Measurements from ENCODE around the gene COL23A1.

- TF ChIP-seq, protein P1, sequence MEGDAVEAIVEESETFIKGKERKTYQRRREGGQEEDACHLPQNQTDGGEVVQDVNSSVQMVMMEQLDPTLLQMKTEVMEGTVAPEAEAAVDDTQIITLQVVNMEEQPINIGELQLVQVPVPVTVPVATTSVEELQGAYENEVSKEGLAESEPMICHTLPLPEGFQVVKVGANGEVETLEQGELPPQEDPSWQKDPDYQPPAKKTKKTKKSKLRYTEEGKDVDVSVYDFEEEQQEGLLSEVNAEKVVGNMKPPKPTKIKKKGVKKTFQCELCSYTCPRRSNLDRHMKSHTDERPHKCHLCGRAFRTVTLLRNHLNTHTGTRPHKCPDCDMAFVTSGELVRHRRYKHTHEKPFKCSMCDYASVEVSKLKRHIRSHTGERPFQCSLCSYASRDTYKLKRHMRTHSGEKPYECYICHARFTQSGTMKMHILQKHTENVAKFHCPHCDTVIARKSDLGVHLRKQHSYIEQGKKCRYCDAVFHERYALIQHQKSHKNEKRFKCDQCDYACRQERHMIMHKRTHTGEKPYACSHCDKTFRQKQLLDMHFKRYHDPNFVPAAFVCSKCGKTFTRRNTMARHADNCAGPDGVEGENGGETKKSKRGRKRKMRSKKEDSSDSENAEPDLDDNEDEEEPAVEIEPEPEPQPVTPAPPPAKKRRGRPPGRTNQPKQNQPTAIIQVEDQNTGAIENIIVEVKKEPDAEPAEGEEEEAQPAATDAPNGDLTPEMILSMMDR (IDR thresholded peaks at IDR 0.05) = no peak
- no peak for TF ChIP-seq POLR2A (IDR thresholded peaks at IDR 0.05; ENCODE audit: low read length)
- no peak for TF ChIP-seq FOXS1 (CRISPR knock-in tag; IDR thresholded peaks at IDR 0.05)
- no peak for TF ChIP-seq CEBPB (IDR thresholded peaks at IDR 0.05)
- no peak for TF ChIP-seq MYC (IDR thresholded peaks at IDR 0.05; ENCODE audit: borderline replicate concordance, low read length)
- no peak for TF ChIP-seq EP300 (IDR thresholded peaks at IDR 0.05)
- TF ChIP-seq POLR2AphosphoS2 (conservative IDR thresholded peaks at IDR 0.05; ENCODE audit: low read length) = no peak
Measured at GRCh38 chr5:178244576-178244975, 345.6 kb downstream of the COL23A1 start.

Data from A549 (cell line).